ENCODE data around the gene FICD. TPM values are rescaled to one million over a fixed set of nuclear protein-coding genes. Genes with fewer than 3 reads are reported as not detected.
"Not testable (repeated sequence)": the region's sequence is repeated elsewhere in the genome, so short reads cannot be mapped to it uniquely, and the experiment has no call there.

Gene FICD
- total RNA-seq, 6 experiments from 2014 or later = 8.5 to 12.1 (median 9.9) TPM

GRCh38 chr12:108543652-108544051, 28.6 kb downstream of the FICD start:
- peak; percentile 39 for DNase-seq
- Mint-ChIP-seq H3K36me3 (ENCODE audit: low read depth) (peaks cover 34% of the 10 kb centered on the region), H3K4me1 (ENCODE audit: low read depth) (peaks cover 45% of the 10 kb centered on the region)

GRCh38 chr12:108547686-108548085, 32.6 kb downstream of the FICD start:
- Mint-ChIP-seq H3K4me1 (ENCODE audit: low read depth) (peaks cover 44% of the 10 kb centered on the region), H3K27ac (no peak overlapping the region), H3K4me3 (no peak overlapping the region), H3K27me3 (ENCODE audit: insufficient read depth) (no peaks in the 10 kb centered on the region; the same call in 1 of the 2 replicates), H3K9me3 (no peaks in the 10 kb centered on the region), H3K36me3 (ENCODE audit: low read depth) (peaks cover 39% of the 10 kb centered on the region)
- TF ChIP-seq CTCF (IDR thresholded peaks at IDR 0.05) = no peak
- DNase-seq = no peak

More at GRCh38 chr12:108543652-108544051, 28.6 kb downstream of the FICD start:
- H3K27me3 Mint-ChIP-seq (ENCODE audit: insufficient read depth) = no peaks in the 10 kb centered on the region; the same call in 1 of the 2 replicates
- TF ChIP-seq CTCF (IDR thresholded peaks at IDR 0.05) = no peak
- no peak overlapping the region for H3K4me3 Mint-ChIP-seq
- H3K9me3 Mint-ChIP-seq = no peaks in the 10 kb centered on the region
- peak overlapping the region; percentile 73 for H3K27ac Mint-ChIP-seq

GRCh38 chr12:108548954-108549521, 34.0 kb downstream of the FICD start:
- Mint-ChIP-seq H3K27me3 (ENCODE audit: insufficient read depth) (no peaks in the 10 kb centered on the region; the same call in 1 of the 2 replicates), H3K9me3 (no peaks in the 10 kb centered on the region), H3K36me3 (ENCODE audit: low read depth) (peaks cover 27% of the 10 kb centered on the region), H3K4me3 (no peak overlapping the region), H3K27ac (no peak overlapping the region), H3K4me1 (ENCODE audit: low read depth) (peaks cover 44% of the 10 kb centered on the region)
- no peak for TF ChIP-seq CTCF (IDR thresholded peaks at IDR 0.05)
- DNase-seq = no peak

- peak; percentile 54 for DNase-seq
- H3K4me3 Mint-ChIP-seq = peak overlapping the region; percentile 65
- no peak for TF ChIP-seq CTCF (IDR thresholded peaks at IDR 0.05)
- H3K27ac Mint-ChIP-seq = peak overlapping the region; percentile 69
- no peaks in the 10 kb centered on the region; the same call in 1 of the 2 replicates for H3K27me3 Mint-ChIP-seq (ENCODE audit: insufficient read depth)
- H3K9me3 Mint-ChIP-seq = no peaks in the 10 kb centered on the region
- H3K36me3 Mint-ChIP-seq (ENCODE audit: low read depth) = peaks cover 14% of the 10 kb centered on the region
- peaks cover 60% of the 10 kb centered on the region for H3K4me1 Mint-ChIP-seq (ENCODE audit: low read depth)
Measured at GRCh38 chr12:108551535-108551934, 36.5 kb downstream of the FICD start.

- Mint-ChIP-seq H3K27me3 (ENCODE audit: insufficient read depth) (no peaks in the 10 kb centered on the region; the same call in 1 of the 2 replicates), H3K4me1 (ENCODE audit: low read depth) (peaks cover 79% of the 10 kb centered on the region), H3K27ac (no peak overlapping the region), H3K4me3 (no peak overlapping the region), H3K9me3 (no peaks in the 10 kb centered on the region), H3K36me3 (ENCODE audit: low read depth) (peaks cover 15% of the 10 kb centered on the region; the same call in 1 of the 2 replicates)
- TF ChIP-seq CTCF (IDR thresholded peaks at IDR 0.05) = no peak
- DNase-seq = no peak
Measured at GRCh38 chr12:108553799-108554198, 38.7 kb downstream of the FICD start.

- H3K4me3 Mint-ChIP-seq; H3K27me3 Mint-ChIP-seq (ENCODE audit: insufficient read depth); H3K9me3 Mint-ChIP-seq; H3K27ac Mint-ChIP-seq; DNase-seq: not testable (repeated sequence)
- Mint-ChIP-seq H3K36me3 (ENCODE audit: low read depth) (peaks cover 11% of the 10 kb centered on the region; the same call in 1 of the 2 replicates), H3K4me1 (ENCODE audit: low read depth) (peaks cover 83% of the 10 kb centered on the region)
Measured at GRCh38 chr12:108555383-108555782, 40.3 kb downstream of the FICD start.

Data from HFFc6 (cell line).